ENCODE results near the gene ANXA2R.
A peak's percentile ranks its signal among the peaks of the same experiment; 100 is the strongest.
"Not testable (repeated sequence)": the region's sequence is repeated elsewhere in the genome, so short reads cannot be mapped to it uniquely, and the experiment has no call there.

ANXA2R gene

GRCh38 chr5:43055098-43055497, 15.0 kb upstream of the ANXA2R start:
- DNase-seq: not testable (repeated sequence)

GRCh38 chr5:43051684-43052083, 11.6 kb upstream of the ANXA2R start:
- no peak for DNase-seq

- DNase-seq: no peak
These were observed 10.3 kb upstream of the ANXA2R start for GRCh38 chr5:43050384-43050783.

- DNase-seq: no peak
These were observed 9.1 kb upstream of the ANXA2R start for GRCh38 chr5:43049236-43049635.

- DNase-seq: no peak
These were observed 6.4 kb upstream of the ANXA2R start for GRCh38 chr5:43046474-43046873.

GRCh38 chr5:43045236-43045635, 5.1 kb upstream of the ANXA2R start:
- DNase-seq: no peak

GRCh38 chr5:43044181-43044914, 4.2 kb upstream of the ANXA2R start:
- no peak for DNase-seq

- no peak for DNase-seq
These were observed 3.3 kb upstream of the ANXA2R start for GRCh38 chr5:43043400-43043756.

- peak; percentile 46 for DNase-seq
These were observed 2.7 kb upstream of the ANXA2R start for GRCh38 chr5:43042626-43043399.

GRCh38 chr5:43042176-43042625, 2.1 kb upstream of the ANXA2R start:
- DNase-seq: peak; percentile 67

- DNase-seq: peak; percentile 60
These were observed 1.6 kb upstream of the ANXA2R start for GRCh38 chr5:43041669-43042175.

GRCh38 chr5:43041110-43041668, 1.1 kb upstream of the ANXA2R start:
- no peak for DNase-seq

GRCh38 chr5:43039471-43040286, 440 bp downstream of the ANXA2R start:
- DNase-seq: peak; percentile 57

- no peak for DNase-seq
These were observed 1.0 kb downstream of the ANXA2R start for GRCh38 chr5:43039152-43039470.

- no peak for DNase-seq
These were observed 1.6 kb downstream of the ANXA2R start for GRCh38 chr5:43038496-43038989.

GRCh38 chr5:43037636-43038495, 2.3 kb downstream of the ANXA2R start:
- DNase-seq: no peak

- DNase-seq: no peak
These were observed 3.1 kb downstream of the ANXA2R start for GRCh38 chr5:43036856-43037635.

GRCh38 chr5:43036409-43036808, 3.7 kb downstream of the ANXA2R start:
- DNase-seq: no peak

- DNase-seq: no peak
These were observed 5.5 kb downstream of the ANXA2R start for GRCh38 chr5:43034591-43034968.

GRCh38 chr5:43033841-43034590, 6.1 kb downstream of the ANXA2R start:
- DNase-seq: no peak

All from stimulated activated CD4-positive, alpha-beta T cell treated with anti-CD3 and anti-CD28 coated beads, Interleukin-12 subunit alpha, Interleukin-12 subunit beta, amount 100 ng/mL, for 4 hours (primary cell).